ENCODE measurements around the gene MEOX1. TPM values are rescaled to one million over a fixed set of nuclear protein-coding genes. Genes with fewer than 3 reads are reported as not detected.
"Not testable (repeated sequence)": the region's sequence is repeated elsewhere in the genome, so short reads cannot be mapped to it uniquely, and the experiment has no call there.

MEOX1 gene
- total RNA-seq, 6 experiments from 2014 or later, result not detected

DNA sequence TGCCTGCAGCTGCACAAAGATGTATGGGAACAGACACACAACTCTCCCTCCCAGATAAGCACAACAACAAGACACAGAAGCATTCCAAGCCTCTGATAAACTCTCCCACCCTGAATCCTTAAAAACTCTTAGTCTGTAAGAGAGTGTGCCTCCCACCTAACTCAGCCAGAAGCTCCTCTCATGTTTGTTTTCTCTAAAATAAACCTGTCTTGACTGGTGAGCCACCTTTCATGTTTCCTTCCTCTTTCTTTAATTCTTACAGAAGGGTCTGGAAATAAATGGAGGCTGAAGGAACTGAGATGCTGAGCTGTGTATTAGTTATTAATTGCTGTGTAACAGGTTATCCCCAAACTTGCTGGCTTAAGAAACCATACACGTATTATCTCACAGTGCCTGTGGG lies 57.2 kb downstream of the MEOX1 start:
- H3K9me3 Mint-ChIP-seq, result no peaks in the 10 kb centered on the region
- H3K27ac Mint-ChIP-seq, result no peak overlapping the region
- H3K36me3 Mint-ChIP-seq (ENCODE audit: low read depth), result no peaks in the 10 kb centered on the region
- peaks cover 8% of the 10 kb centered on the region for H3K4me1 Mint-ChIP-seq (ENCODE audit: low read depth)
- TF ChIP-seq, protein P1, sequence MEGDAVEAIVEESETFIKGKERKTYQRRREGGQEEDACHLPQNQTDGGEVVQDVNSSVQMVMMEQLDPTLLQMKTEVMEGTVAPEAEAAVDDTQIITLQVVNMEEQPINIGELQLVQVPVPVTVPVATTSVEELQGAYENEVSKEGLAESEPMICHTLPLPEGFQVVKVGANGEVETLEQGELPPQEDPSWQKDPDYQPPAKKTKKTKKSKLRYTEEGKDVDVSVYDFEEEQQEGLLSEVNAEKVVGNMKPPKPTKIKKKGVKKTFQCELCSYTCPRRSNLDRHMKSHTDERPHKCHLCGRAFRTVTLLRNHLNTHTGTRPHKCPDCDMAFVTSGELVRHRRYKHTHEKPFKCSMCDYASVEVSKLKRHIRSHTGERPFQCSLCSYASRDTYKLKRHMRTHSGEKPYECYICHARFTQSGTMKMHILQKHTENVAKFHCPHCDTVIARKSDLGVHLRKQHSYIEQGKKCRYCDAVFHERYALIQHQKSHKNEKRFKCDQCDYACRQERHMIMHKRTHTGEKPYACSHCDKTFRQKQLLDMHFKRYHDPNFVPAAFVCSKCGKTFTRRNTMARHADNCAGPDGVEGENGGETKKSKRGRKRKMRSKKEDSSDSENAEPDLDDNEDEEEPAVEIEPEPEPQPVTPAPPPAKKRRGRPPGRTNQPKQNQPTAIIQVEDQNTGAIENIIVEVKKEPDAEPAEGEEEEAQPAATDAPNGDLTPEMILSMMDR (IDR thresholded peaks at IDR 0.05), result no peak
- no peak for DNase-seq
- peaks cover 10% of the 10 kb centered on the region for H3K27me3 Mint-ChIP-seq (ENCODE audit: insufficient read depth)
- no peak overlapping the region for H3K4me3 Mint-ChIP-seq

DNA sequence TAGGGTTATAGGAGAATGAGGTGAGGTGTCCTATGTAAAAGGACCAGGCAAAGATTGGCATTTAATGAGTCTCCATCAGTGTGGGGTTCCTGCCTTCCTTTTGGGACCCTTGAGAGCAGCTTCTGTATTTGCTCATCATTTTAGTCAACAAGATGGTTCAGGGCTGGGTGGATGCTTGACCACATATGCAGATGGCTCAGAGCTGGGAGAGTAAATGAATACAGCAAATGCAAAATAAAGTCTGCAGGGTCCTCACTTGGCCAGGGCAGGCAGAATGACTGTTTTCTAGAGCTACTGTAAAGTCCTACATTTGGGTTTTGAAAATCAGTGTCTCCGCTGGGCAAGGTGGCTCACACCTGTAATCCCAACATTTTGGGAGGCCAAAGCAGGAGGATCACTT lies 58.4 kb downstream of the MEOX1 start:
- Mint-ChIP-seq H3K27ac (no peak overlapping the region), H3K36me3 (ENCODE audit: low read depth) (no peaks in the 10 kb centered on the region), H3K4me3 (no peak overlapping the region), H3K9me3 (no peaks in the 10 kb centered on the region), H3K27me3 (ENCODE audit: insufficient read depth) (peaks cover 10% of the 10 kb centered on the region), H3K4me1 (ENCODE audit: low read depth) (peaks cover 11% of the 10 kb centered on the region)
- DNase-seq, result no peak
- TF ChIP-seq, protein P1 (IDR thresholded peaks at IDR 0.05), result no peak

GRCh38 chr17:43602556-43602955 lies 59.2 kb downstream of the MEOX1 start:
- not testable (repeated sequence) for H3K9me3 Mint-ChIP-seq; H3K36me3 Mint-ChIP-seq (ENCODE audit: low read depth); DNase-seq; H3K4me3 Mint-ChIP-seq; H3K27ac Mint-ChIP-seq
- Mint-ChIP-seq H3K27me3 (ENCODE audit: insufficient read depth) (peaks cover 10% of the 10 kb centered on the region), H3K4me1 (ENCODE audit: low read depth) (peaks cover 11% of the 10 kb centered on the region)

DNA sequence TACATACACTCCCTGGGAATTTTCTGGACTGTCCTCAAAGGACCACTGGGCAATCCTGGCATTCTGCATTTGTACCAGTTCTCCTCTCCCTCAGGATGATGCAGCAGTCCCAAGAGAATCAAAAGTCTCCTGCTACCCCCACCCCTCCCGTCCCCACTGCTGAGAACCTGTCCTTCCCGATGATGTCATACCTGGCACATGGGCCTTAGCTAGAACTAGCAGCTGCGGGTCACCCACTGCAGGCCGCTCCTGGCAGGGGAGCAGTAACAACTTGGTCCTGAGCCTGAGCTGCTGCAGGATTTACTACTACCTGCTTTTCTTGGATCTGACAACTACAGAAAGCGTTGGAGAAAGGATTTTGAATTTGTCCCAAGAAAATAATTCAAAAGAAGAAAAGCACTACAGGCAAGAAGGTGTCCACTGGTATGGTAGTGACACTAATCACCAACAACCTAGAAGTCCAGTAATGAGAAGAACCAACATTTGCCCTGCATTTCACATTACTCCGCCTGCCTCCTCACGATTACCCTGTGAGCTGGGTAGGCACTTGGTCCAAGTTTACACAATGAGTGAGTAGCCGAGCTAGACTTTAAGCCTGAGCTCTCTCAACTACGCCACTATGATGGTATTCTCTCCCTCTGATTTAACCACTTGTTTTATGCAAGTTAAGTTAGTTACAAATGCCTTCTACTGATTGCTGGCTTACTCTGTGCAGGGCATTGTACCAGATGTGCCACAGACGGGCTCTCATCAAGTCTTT lies 60.3 kb downstream of the MEOX1 start:
- H3K27me3 Mint-ChIP-seq (ENCODE audit: insufficient read depth), result peaks cover 10% of the 10 kb centered on the region
- H3K4me1 Mint-ChIP-seq (ENCODE audit: low read depth), result peaks cover 11% of the 10 kb centered on the region
- H3K27ac Mint-ChIP-seq, result no peak overlapping the region
- H3K9me3 Mint-ChIP-seq, result no peaks in the 10 kb centered on the region
- TF ChIP-seq, protein P1 (IDR thresholded peaks at IDR 0.05), result no peak
- no peak overlapping the region for H3K4me3 Mint-ChIP-seq
- DNase-seq, result no peak
- H3K36me3 Mint-ChIP-seq (ENCODE audit: low read depth), result no peaks in the 10 kb centered on the region

GRCh38 chr17:43599835-43600234 lies 61.9 kb downstream of the MEOX1 start:
- H3K27ac Mint-ChIP-seq, result no peak overlapping the region
- H3K27me3 Mint-ChIP-seq (ENCODE audit: insufficient read depth), result peaks cover 7% of the 10 kb centered on the region
- peaks cover 25% of the 10 kb centered on the region for H3K4me1 Mint-ChIP-seq (ENCODE audit: low read depth)
- H3K36me3 Mint-ChIP-seq (ENCODE audit: low read depth), result no peaks in the 10 kb centered on the region
- DNase-seq, result peak; percentile 73
- no peak overlapping the region for H3K4me3 Mint-ChIP-seq
- TF ChIP-seq, protein P1 (IDR thresholded peaks at IDR 0.05), result no peak
- no peaks in the 10 kb centered on the region for H3K9me3 Mint-ChIP-seq

GRCh38 chr17:43599046-43599395 lies 62.7 kb downstream of the MEOX1 start:
- TF ChIP-seq, protein P1 (IDR thresholded peaks at IDR 0.05), result no peak
- Mint-ChIP-seq H3K27me3 (ENCODE audit: insufficient read depth) (peaks cover 5% of the 10 kb centered on the region), H3K27ac (no peak overlapping the region), H3K4me3 (no peak overlapping the region), H3K9me3 (no peaks in the 10 kb centered on the region), H3K4me1 (ENCODE audit: low read depth) (peaks cover 25% of the 10 kb centered on the region), H3K36me3 (ENCODE audit: low read depth) (no peaks in the 10 kb centered on the region)
- DNase-seq, result no peak

Measured in HFFc6 (cell line).